ENCODE results near the gene MUC6. TPM values are rescaled to one million over a fixed set of nuclear protein-coding genes. Genes with fewer than 3 reads are reported as not detected.

The MUC6 gene
- total and polyA plus RNA-seq, 3 experiments from 2014 or later = not detected

GRCh38 chr11:1073851-1074243, 37.3 kb upstream of the MUC6 start:
- no peak overlapping the region for H3K4me3 Mint-ChIP-seq
- H3K4me3 ChIP-seq (ENCODE audit: low read length) = no peak overlapping the region
- no peaks in the 10 kb centered on the region for H3K36me3 Mint-ChIP-seq
- H3K27ac ChIP-seq (ENCODE audit: low read depth, low read length) = no peak overlapping the region
- ChIA-PET POLR2A (no interaction called here), CTCF (no interaction called here)
- H3K27me3 ChIP-seq (ENCODE audit: insufficient read depth, low read length, poor library complexity, severe bottlenecking) = no peaks in the 10 kb centered on the region
- no peaks in the 10 kb centered on the region for H3K9me3 ChIP-seq (ENCODE audit: low read length)
- no peaks in the 10 kb centered on the region for H3K4me1 ChIP-seq (ENCODE audit: insufficient read depth, low read length)
- no peak overlapping the region for H3K27ac Mint-ChIP-seq
- peak in 1 of 5 donors; percentile 10 for DNase-seq
- no peaks in the 10 kb centered on the region for H3K36me3 ChIP-seq (ENCODE audit: insufficient read depth, low read length)
- no peaks in the 10 kb centered on the region for H3K9me3 Mint-ChIP-seq
- H3K4me1 Mint-ChIP-seq = no peaks in the 10 kb centered on the region
- H3K27me3 Mint-ChIP-seq = peaks cover 5 to 10% of the 10 kb centered on the region in 2 donors

GRCh38 chr11:1073261-1073724, 36.8 kb upstream of the MUC6 start:
- ChIA-PET POLR2A (no interaction called here), CTCF (no interaction called here)
- Histone ChIP-seq H3K27ac (ENCODE audit: low read depth, low read length) (no peak overlapping the region), H3K36me3 (ENCODE audit: insufficient read depth, low read length) (no peaks in the 10 kb centered on the region), H3K4me1 (ENCODE audit: insufficient read depth, low read length) (no peaks in the 10 kb centered on the region), H3K9me3 (ENCODE audit: low read length) (no peaks in the 10 kb centered on the region), H3K27me3 (ENCODE audit: insufficient read depth, low read length, poor library complexity, severe bottlenecking) (no peaks in the 10 kb centered on the region), H3K4me3 (ENCODE audit: low read length) (no peak overlapping the region)
- H3K4me3 Mint-ChIP-seq = no peak overlapping the region
- no peak overlapping the region for H3K27ac Mint-ChIP-seq
- H3K36me3 Mint-ChIP-seq = no peaks in the 10 kb centered on the region
- peaks cover 5 to 10% of the 10 kb centered on the region in 2 donors for H3K27me3 Mint-ChIP-seq
- peak in 1 of 5 donors; percentile 35 for DNase-seq
- H3K9me3 Mint-ChIP-seq = no peaks in the 10 kb centered on the region
- no peaks in the 10 kb centered on the region for H3K4me1 Mint-ChIP-seq

GRCh38 chr11:1072821-1073231, 36.3 kb upstream of the MUC6 start:
- Histone ChIP-seq H3K4me3 (ENCODE audit: low read length) (no peak overlapping the region), H3K36me3 (ENCODE audit: insufficient read depth, low read length) (no peaks in the 10 kb centered on the region), H3K4me1 (ENCODE audit: insufficient read depth, low read length) (no peaks in the 10 kb centered on the region), H3K9me3 (ENCODE audit: low read length) (no peaks in the 10 kb centered on the region), H3K27me3 (ENCODE audit: insufficient read depth, low read length, poor library complexity, severe bottlenecking) (no peaks in the 10 kb centered on the region), H3K27ac (ENCODE audit: low read depth, low read length) (no peak overlapping the region)
- no peaks in the 10 kb centered on the region for H3K36me3 Mint-ChIP-seq
- peak in 1 of 5 donors; percentile 34 for DNase-seq
- H3K27me3 Mint-ChIP-seq = peaks cover 5 to 10% of the 10 kb centered on the region in 2 donors
- no peaks in the 10 kb centered on the region for H3K9me3 Mint-ChIP-seq
- no peaks in the 10 kb centered on the region for H3K4me1 Mint-ChIP-seq
- H3K27ac Mint-ChIP-seq = no peak overlapping the region
- ChIA-PET CTCF (no interaction called here), POLR2A (no interaction called here)
- H3K4me3 Mint-ChIP-seq = no peak overlapping the region

GRCh38 chr11:1072116-1072820, 35.8 kb upstream of the MUC6 start:
- H3K9me3 ChIP-seq (ENCODE audit: low read length) = no peaks in the 10 kb centered on the region
- H3K4me1 ChIP-seq (ENCODE audit: insufficient read depth, low read length) = no peaks in the 10 kb centered on the region
- no peak overlapping the region for H3K27ac Mint-ChIP-seq
- peak in 1 of 5 donors; percentile 29 for DNase-seq
- H3K9me3 Mint-ChIP-seq = no peaks in the 10 kb centered on the region
- H3K27me3 ChIP-seq (ENCODE audit: insufficient read depth, low read length, poor library complexity, severe bottlenecking) = no peaks in the 10 kb centered on the region
- no peak overlapping the region for H3K27ac ChIP-seq (ENCODE audit: low read depth, low read length)
- no peaks in the 10 kb centered on the region for H3K36me3 ChIP-seq (ENCODE audit: insufficient read depth, low read length)
- peaks cover 5 to 10% of the 10 kb centered on the region in 2 donors for H3K27me3 Mint-ChIP-seq
- no peak overlapping the region for H3K4me3 ChIP-seq (ENCODE audit: low read length)
- ChIA-PET CTCF (no interaction called here), POLR2A (no interaction called here)
- peak overlapping the region in 1 of 7 donors; percentile 48 for H3K4me3 Mint-ChIP-seq
- H3K36me3 Mint-ChIP-seq = no peaks in the 10 kb centered on the region
- no peaks in the 10 kb centered on the region for H3K4me1 Mint-ChIP-seq

DNA sequence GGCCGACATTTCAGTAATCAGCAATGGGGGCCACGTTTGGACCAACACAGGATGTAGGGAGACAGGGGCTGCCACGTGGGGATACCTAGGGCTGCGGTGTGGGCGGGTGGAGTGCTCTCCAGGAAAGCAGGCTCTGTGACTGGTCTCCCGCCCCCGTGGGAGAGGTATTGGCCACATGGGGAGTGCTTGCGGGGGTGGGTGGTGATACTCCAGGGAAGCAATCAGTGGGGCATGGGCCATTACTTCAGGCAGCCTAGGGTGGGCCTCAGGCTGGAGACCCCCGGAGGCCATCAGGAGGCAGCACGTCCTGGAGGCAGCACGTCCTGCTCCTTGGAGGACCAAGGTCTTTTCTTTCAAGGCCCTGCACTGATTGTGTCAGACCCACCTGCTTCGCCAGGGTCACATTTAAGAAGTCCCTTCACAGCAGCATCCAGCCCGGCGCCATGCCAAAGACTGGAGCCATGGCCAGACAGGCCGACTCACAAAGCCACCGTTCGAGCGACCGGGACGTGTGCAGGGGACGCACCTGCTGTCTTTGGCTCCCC, 35.1 kb upstream of the MUC6 start:
- Histone ChIP-seq H3K9me3 (ENCODE audit: low read length) (no peaks in the 10 kb centered on the region), H3K27me3 (ENCODE audit: insufficient read depth, low read length, poor library complexity, severe bottlenecking) (no peaks in the 10 kb centered on the region), H3K36me3 (ENCODE audit: insufficient read depth, low read length) (no peaks in the 10 kb centered on the region), H3K27ac (ENCODE audit: low read depth, low read length) (no peak overlapping the region), H3K4me1 (ENCODE audit: insufficient read depth, low read length) (no peaks in the 10 kb centered on the region), H3K4me3 (ENCODE audit: low read length) (no peak overlapping the region)
- Mint-ChIP-seq H3K27ac (no peak overlapping the region), H3K36me3 (no peaks in the 10 kb centered on the region), H3K9me3 (no peaks in the 10 kb centered on the region), H3K4me3 (no peak overlapping the region), H3K27me3 (peaks cover 5 to 10% of the 10 kb centered on the region in 2 donors), H3K4me1 (no peaks in the 10 kb centered on the region)
- ChIA-PET CTCF (no interaction called here), POLR2A (no interaction called here)
- peak in 1 of 5 donors; percentile 35 for DNase-seq

DNA sequence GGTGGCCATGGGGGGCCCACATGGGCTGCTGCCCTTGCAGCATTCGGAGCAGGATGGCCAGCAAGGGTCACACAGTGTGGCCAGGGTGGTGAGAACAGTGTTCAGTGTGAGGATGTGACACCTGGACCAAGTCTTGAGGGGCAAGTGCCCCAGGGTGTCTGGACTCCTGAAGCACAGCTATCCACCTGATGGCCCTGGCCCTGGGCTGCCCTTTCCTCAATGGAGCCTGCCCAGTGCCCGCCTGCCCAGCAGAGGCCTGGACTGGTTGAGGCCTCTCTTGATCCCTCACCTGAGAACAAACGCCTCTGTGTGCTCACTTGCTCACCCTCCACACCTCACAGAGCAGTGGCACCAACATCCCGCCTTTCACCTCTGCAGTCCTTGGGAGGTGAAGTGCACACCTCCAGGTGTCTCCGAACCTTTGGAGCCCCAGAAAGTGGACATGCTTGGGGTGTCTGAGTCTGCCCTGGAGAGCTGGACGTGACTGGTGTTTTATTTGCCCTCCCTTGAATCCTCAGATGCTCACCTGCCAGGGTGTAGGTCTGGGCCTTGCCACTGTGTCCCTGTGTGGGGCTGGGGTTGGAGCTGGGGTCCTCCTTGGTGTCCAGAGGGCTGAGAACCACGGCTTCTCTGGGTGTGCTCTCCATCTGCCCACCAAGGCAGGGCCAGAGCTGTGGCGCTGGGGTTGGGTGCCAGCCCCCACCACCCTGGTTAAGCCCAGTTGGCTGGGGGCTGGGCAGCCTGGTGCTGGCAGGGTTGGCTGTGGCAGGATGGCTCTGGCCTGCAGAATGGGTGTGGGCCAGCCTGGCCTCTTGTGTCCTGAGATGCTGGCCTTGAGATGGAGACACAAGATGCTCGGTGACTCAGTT, 34.3 kb upstream of the MUC6 start:
- Histone ChIP-seq H3K36me3 (ENCODE audit: insufficient read depth, low read length) (no peaks in the 10 kb centered on the region), H3K27ac (ENCODE audit: low read depth, low read length) (no peak overlapping the region), H3K4me3 (ENCODE audit: low read length) (no peak overlapping the region), H3K9me3 (ENCODE audit: low read length) (no peaks in the 10 kb centered on the region), H3K27me3 (ENCODE audit: insufficient read depth, low read length, poor library complexity, severe bottlenecking) (no peaks in the 10 kb centered on the region), H3K4me1 (ENCODE audit: insufficient read depth, low read length) (no peaks in the 10 kb centered on the region)
- H3K27ac Mint-ChIP-seq = no peak overlapping the region
- ChIA-PET POLR2A (no interaction called here), CTCF (no interaction called here)
- H3K27me3 Mint-ChIP-seq = peaks cover 9 to 10% of the 10 kb centered on the region in 2 donors
- H3K4me3 Mint-ChIP-seq = peak overlapping the region in 1 of 7 donors; percentile 48
- H3K9me3 Mint-ChIP-seq = no peaks in the 10 kb centered on the region
- DNase-seq = peak in 1 of 5 donors; percentile 41
- H3K4me1 Mint-ChIP-seq = no peaks in the 10 kb centered on the region
- H3K36me3 Mint-ChIP-seq = no peaks in the 10 kb centered on the region

DNA sequence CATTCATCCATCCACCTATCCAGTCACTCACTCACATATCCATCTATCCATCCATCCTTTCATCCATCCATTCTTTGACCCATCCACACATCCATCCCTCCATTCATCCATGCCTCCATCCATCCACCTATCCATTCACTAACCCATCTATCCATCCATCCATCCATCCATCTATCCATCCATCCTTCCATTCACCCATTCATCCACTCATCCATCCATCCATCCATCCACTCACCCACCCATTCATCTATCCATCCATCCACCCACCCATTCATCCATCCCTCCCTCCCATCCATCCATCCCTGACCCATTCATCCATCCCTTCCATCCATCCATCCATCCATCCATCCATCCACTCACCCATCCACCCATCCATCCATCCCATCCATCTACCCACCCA, 33.2 kb upstream of the MUC6 start:
- CTCF ChIA-PET = no interaction called here
- Mint-ChIP-seq H3K27me3 (peaks cover 7 to 13% of the 10 kb centered on the region in 2 donors), H3K4me1 (no peaks in the 10 kb centered on the region), H3K9me3 (no peaks in the 10 kb centered on the region), H3K4me3 (no peak overlapping the region), H3K36me3 (no peaks in the 10 kb centered on the region), H3K27ac (peak overlapping the region in 1 of 8 donors; percentile 11)
- Histone ChIP-seq H3K27ac (ENCODE audit: low read depth, low read length) (no peak overlapping the region), H3K36me3 (ENCODE audit: insufficient read depth, low read length) (no peaks in the 10 kb centered on the region), H3K4me3 (ENCODE audit: low read length) (no peak overlapping the region), H3K9me3 (ENCODE audit: low read length) (no peaks in the 10 kb centered on the region), H3K4me1 (ENCODE audit: insufficient read depth, low read length) (no peaks in the 10 kb centered on the region), H3K27me3 (ENCODE audit: insufficient read depth, low read length, poor library complexity, severe bottlenecking) (no peaks in the 10 kb centered on the region)
- POLR2A ChIA-PET = no interaction called here
- DNase-seq = no peak

GRCh38 chr11:1067812-1068496, 31.4 kb upstream of the MUC6 start:
- H3K9me3 Mint-ChIP-seq = no peaks in the 10 kb centered on the region

More at GRCh38 chr11:1067812-1068496, 31.4 kb upstream of the MUC6 start:
- DNase-seq = no peak
- no peak overlapping the region for H3K4me3 ChIP-seq (ENCODE audit: low read length)
- Mint-ChIP-seq H3K4me3 (no peak overlapping the region), H3K27ac (peak overlapping the region in 1 of 8 donors; percentile 16), H3K4me1 (no peaks in the 10 kb centered on the region), H3K27me3 (peaks cover 6 to 21% of the 10 kb centered on the region in 2 donors), H3K36me3 (no peaks in the 10 kb centered on the region)
- no peaks in the 10 kb centered on the region for H3K27me3 ChIP-seq (ENCODE audit: insufficient read depth, low read length, poor library complexity, severe bottlenecking)
- no peak overlapping the region for H3K27ac ChIP-seq (ENCODE audit: low read depth, low read length)
- H3K9me3 ChIP-seq (ENCODE audit: low read length) = no peaks in the 10 kb centered on the region
- ChIA-PET POLR2A (no interaction called here), CTCF (no interaction called here)
- no peaks in the 10 kb centered on the region for H3K4me1 ChIP-seq (ENCODE audit: insufficient read depth, low read length)
- H3K36me3 ChIP-seq (ENCODE audit: insufficient read depth, low read length) = no peaks in the 10 kb centered on the region

Measured in CD8-positive, alpha-beta memory T cell (primary cell).